Thoracic aorta (tissue), 2 donors: ENCODE data around the gene MEIOB. TPM values are rescaled to one million over a fixed set of nuclear protein-coding genes. Genes with fewer than 3 reads are reported as not detected.

Experiments
- ATAC-seq: fragments of 150-250 bp; one replicate; pipeline ENCODE4 v1.8.0; 2017; ENCODE audit warnings: low read depth; ENCODE audit not compliant: insufficient number of reproducible peaks, low FRiP score
- DNase-seq: peaks from one replicate; pipeline ENCODE4 v3.0.0-alpha.2; 2020; ENCODE audit warnings: low spot score
- H3K27ac ChIP-seq, 2 donors: fragments of 200-600 bp; sonication (generic); 1 replicate in 1 of 2; 2 replicates in 1 of 2; pipeline ENCODE4 v1.5.1; 2016; ENCODE audit warnings: mild to moderate bottlenecking in 2 of 2, moderate library complexity in 2 of 2
- H3K27me3 ChIP-seq: fragments of 200-600 bp; sonication (generic); replicated peaks from 2 replicates; pipeline ENCODE4 v1.6.0; 2016; ENCODE audit warnings: mild to moderate bottlenecking; ENCODE audit not compliant: insufficient read depth
- H3K36me3 ChIP-seq: fragments of 200-600 bp; sonication (generic); one replicate; pipeline ENCODE4 v1.5.1; 2016
- H3K4me1 ChIP-seq, 2 donors: fragments of 200-600 bp; sonication (generic); 1 replicate in 1 of 2; 2 replicates in 1 of 2; pipeline versions ENCODE4 v1.5.1 to v1.6.0; 2016; ENCODE audit warnings: low read depth in 2 of 2, mild to moderate bottlenecking in 1 of 2; ENCODE audit not compliant: control insufficient read depth in 1 of 2
- H3K4me3 ChIP-seq: fragments of 200-600 bp; sonication (generic); 2 replicates; pipeline ENCODE4 v1.5.1; 2016; ENCODE audit warnings: mild to moderate bottlenecking
- H3K9me3 ChIP-seq: fragments of 200-600 bp; sonication (generic); 2 replicates; pipeline ENCODE4 v1.5.1; 2016
- CTCF ChIP-seq: fragments of 200-600 bp; sonication (generic); IDR thresholded peaks from one replicate; pipeline ENCODE4 v1.5.1; 2019; ENCODE audit warnings: antibody characterized with exemption
- total RNA-seq, 2 donors: library from RNA; depleted of rRNA; stranded (reverse); fragments of >200 nt; gene quantifications; one replicate each; pipeline versions ENCODE4 v1.1.0 to v1.2.3, GENCODE V29; 2016

Gene MEIOB
- total RNA-seq, 2 donors from 2014 or later, result not detected

DNA sequence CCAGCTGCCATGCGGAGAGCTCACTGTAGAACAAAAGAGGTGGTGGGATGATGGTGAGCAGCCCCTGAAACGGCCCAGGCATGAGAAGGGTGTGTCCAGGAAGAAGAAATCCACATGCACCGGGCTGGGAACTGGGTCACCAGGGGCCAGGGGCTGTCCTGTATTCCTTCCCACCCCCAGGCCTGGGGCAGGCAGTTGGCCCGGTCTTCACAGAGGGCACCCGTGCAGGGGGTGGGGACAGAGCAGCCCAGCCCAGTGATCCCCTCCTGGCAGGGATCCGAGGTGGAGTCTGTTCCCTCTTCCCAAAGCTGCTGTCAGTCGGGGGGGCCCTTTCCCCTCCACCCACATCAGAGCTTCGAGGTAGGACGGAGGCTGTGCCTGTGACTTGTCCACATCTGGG is 37.0 kb upstream of the MEIOB start:
- no peak for DNase-seq

DNA sequence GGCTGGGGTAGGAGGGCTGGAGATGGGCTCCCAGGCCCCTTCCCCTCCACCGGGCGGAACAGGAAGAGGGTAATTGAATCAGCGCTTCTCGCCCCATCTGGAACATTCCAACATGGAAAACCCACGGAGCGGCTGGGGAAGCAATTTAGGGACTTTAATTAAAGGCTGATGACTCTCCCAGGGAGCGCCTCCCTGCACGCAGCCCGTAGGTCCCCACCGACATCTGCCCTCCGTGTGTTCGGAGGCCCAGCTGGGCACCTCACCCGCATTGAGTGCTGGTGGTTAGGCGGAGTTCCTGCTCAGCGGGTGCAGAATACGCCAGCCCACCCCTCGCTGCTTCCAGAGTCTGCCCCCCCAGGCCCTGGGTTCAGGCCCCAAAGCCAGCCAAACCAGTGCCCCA is 36.2 kb upstream of the MEIOB start:
- Histone ChIP-seq H3K27me3 (no peaks in the 10 kb centered on the region), H3K9me3 (no peaks in the 10 kb centered on the region), H3K4me1 (no peaks in the 10 kb centered on the region), H3K36me3 (no peaks in the 10 kb centered on the region), H3K4me3 (no peak overlapping the region), H3K27ac (no peak overlapping the region)
- TF ChIP-seq CTCF, result no peak
- no peak for ATAC-seq
- DNase-seq, result no peak

More for the DNA sequence above, 37.0 kb upstream of the MEIOB start:
- Histone ChIP-seq H3K4me1 (no peaks in the 10 kb centered on the region), H3K9me3 (no peaks in the 10 kb centered on the region), H3K27ac (no peak overlapping the region), H3K4me3 (no peak overlapping the region), H3K36me3 (no peaks in the 10 kb centered on the region), H3K27me3 (no peaks in the 10 kb centered on the region)
- TF ChIP-seq CTCF, result no peak
- ATAC-seq, result no peak

DNA sequence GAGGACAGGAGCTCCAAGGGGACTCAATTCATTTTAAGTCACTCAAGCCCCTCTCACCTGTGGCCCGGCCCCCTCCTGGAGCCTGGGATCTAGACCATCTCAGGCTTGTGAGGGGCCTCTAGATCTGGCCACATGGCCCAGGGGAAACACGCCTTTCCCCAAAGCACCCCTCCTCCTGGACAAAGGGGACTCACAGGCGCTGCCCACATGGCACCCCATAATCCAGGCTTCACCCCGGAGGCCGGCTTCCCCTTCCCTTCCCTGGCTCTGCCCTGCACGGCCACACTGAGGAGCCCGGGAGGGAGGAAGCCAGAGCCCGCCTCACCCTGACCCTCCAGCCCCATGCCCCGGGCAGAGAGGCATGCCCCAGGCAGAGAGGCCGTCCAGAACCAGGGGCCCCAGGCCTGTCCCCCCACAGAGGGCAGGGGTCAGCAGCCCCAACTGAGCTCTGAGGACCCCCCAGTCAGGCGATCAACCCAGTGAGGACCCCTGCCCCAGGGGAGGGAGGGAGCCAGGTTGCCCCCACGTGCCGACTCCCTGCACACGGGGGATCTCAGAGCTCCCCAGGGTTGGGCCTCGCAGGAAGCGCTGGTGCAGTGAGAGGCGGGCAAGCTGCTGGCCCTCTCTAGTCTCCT is 35.4 kb upstream of the MEIOB start:
- no peak for DNase-seq
- Histone ChIP-seq H3K27me3 (no peaks in the 10 kb centered on the region), H3K4me3 (no peak overlapping the region), H3K36me3 (no peaks in the 10 kb centered on the region), H3K9me3 (no peaks in the 10 kb centered on the region), H3K27ac (no peak overlapping the region), H3K4me1 (no peaks in the 10 kb centered on the region)
- no peak for ATAC-seq
- no peak for TF ChIP-seq CTCF

DNA sequence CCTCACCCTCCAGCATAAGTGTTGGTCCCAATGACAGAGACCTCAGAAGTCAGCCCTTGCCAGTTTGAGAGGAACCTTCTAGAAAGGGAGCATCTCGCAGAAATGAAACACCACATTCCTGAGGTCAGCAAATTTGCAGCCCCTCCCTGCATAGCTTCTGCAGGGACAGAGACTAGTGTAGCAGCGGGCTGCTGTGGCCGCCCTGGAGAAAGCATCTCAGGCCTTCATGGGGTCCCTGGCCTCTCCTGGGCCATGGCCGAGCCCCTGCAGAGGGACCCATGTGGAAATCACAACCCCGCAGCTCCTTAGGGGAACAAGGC is 34.8 kb upstream of the MEIOB start:
- no peaks in the 10 kb centered on the region for H3K4me1 ChIP-seq
- DNase-seq (no peak), ATAC-seq (no peak)
- H3K9me3 ChIP-seq, result no peaks in the 10 kb centered on the region
- no peaks in the 10 kb centered on the region for H3K27me3 ChIP-seq
- no peaks in the 10 kb centered on the region for H3K36me3 ChIP-seq
- H3K27ac ChIP-seq, result no peak overlapping the region
- H3K4me3 ChIP-seq, result no peak overlapping the region
- no peak for TF ChIP-seq CTCF

DNA sequence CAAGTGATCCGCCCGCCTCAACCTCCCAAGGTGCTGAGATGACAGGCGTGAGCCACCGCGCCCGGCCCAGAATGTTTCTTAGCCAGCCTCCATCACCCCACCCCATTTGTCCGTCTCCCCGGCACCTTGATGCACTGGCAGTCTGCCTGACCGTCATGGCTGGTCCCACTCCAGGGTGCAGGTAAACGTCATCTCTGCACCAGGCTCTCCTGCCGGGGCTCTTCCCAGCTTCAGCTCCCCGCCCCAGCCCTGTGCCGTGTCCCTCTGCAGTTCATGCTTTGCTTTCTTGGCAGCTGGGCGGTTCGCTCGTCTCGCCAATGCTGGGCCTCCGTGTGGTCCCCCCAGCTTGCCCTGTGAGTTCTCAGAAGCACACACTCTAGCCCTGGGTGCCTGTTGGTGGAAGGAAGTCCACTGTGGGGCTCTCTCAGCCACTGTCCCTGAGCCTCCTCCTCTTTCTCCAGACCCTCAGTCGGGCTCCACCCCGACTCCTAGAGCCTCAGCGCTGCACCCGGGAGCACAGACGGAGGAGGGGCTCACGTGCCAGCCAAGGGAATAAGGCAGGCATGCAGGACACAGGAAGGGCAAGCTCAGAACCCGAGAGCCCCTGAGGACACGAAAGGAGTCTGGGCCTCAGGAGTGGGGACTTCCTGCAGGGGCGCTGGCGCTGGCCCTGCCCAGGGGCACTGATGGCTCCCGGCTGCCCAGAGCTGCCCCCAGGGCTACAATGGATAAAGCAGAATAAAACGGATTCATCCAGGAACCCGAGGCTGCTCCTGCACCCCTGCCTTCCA is 34.3 kb upstream of the MEIOB start:
- no peaks in the 10 kb centered on the region for H3K36me3 ChIP-seq
- H3K27me3 ChIP-seq, result no peaks in the 10 kb centered on the region
- H3K4me1 ChIP-seq, result no peaks in the 10 kb centered on the region
- H3K9me3 ChIP-seq, result no peaks in the 10 kb centered on the region
- TF ChIP-seq CTCF, result no peak
- no peak for DNase-seq
- no peak overlapping the region for H3K27ac ChIP-seq
- no peak overlapping the region for H3K4me3 ChIP-seq
- no peak for ATAC-seq
